Activated T-helper 1 cell treated with anti-CD3 and anti-CD28 coated beads, Interleukin-12 subunit alpha, Interleukin-12 subunit beta, Interleukin-2, Interleukin-4 antibody, amounts not matched to agents 30 ng/mL and 10 ng/mL and 1 ng/mL, durations not matched to agents 14 hours and 24 hours and 36 hours (primary cell): ENCODE measurements around the gene CACNA1D. TPM values are rescaled to one million over a fixed set of nuclear protein-coding genes. Genes with fewer than 3 reads are reported as not detected.

Experiments used
- DNase-seq: peaks from one replicate; pipeline ENCODE4 v3.0.0; 2021; ENCODE audit warnings: low spot score
- H3K27ac Mint-ChIP-seq: one replicate; pipeline ENCODE4 v1.8.0; 2021; ENCODE audit warnings: mild to moderate bottlenecking, mixed read lengths
- H3K27me3 Mint-ChIP-seq: one replicate; pipeline ENCODE4 v1.8.0; 2022; ENCODE audit warnings: mild to moderate bottlenecking, moderate library complexity, mixed read lengths; ENCODE audit not compliant: insufficient read depth
- H3K36me3 Mint-ChIP-seq: one replicate; pipeline ENCODE4 v1.8.0; 2021; ENCODE audit warnings: low read depth, mixed read lengths
- H3K4me1 Mint-ChIP-seq: one replicate; pipeline ENCODE4 v1.8.0; 2021; ENCODE audit warnings: low read depth, mixed read lengths
- H3K4me3 Mint-ChIP-seq: one replicate; pipeline ENCODE4 v1.8.0; 2021; ENCODE audit warnings: mild to moderate bottlenecking, moderate library complexity, mixed read lengths
- H3K9me3 Mint-ChIP-seq: one replicate; pipeline ENCODE4 v1.8.0; 2021; ENCODE audit warnings: mixed read lengths
- intact Hi-C: fragments of 100-400 bp; cut with micrococcal nuclease; formaldehyde crosslinking; loops from one replicate; pipeline ENCODE4 v1.15.1; 2024
- total RNA-seq: library from RNA; stranded (reverse); gene quantifications from 2 replicates; pipeline ENCODE4 v1.2.3, GENCODE V29; 2022

Gene CACNA1D
- total RNA-seq, 1 donor from 2014 or later, result 0.65 TPM

GRCh38 chr3:53519065-53519709 is 24.8 kb downstream of the CACNA1D start:
- H3K27ac Mint-ChIP-seq, result no peak overlapping the region

GRCh38 chr3:53523346-53523745 is 28.9 kb downstream of the CACNA1D start:
- DNase-seq, result no peak
- no peaks in the 10 kb centered on the region for H3K9me3 Mint-ChIP-seq
- H3K4me1 Mint-ChIP-seq, result no peaks in the 10 kb centered on the region
- H3K27ac Mint-ChIP-seq, result no peak overlapping the region
- no peaks in the 10 kb centered on the region for H3K36me3 Mint-ChIP-seq
- intact Hi-C loops, result no loop called here
- no peak overlapping the region for H3K4me3 Mint-ChIP-seq
- H3K27me3 Mint-ChIP-seq, result peaks cover 8% of the 10 kb centered on the region

More at GRCh38 chr3:53519065-53519709, 24.8 kb downstream of the CACNA1D start:
- no peak for DNase-seq
- H3K9me3 Mint-ChIP-seq, result no peaks in the 10 kb centered on the region
- peaks cover 5% of the 10 kb centered on the region for H3K27me3 Mint-ChIP-seq
- H3K4me1 Mint-ChIP-seq, result no peaks in the 10 kb centered on the region
- no peak overlapping the region for H3K4me3 Mint-ChIP-seq
- intact Hi-C loops, result loop anchor here (10.0 kb wide), 1 partner anchor 144 kb away; no protein-coding TSS in a partner anchor
- no peaks in the 10 kb centered on the region for H3K36me3 Mint-ChIP-seq

GRCh38 chr3:53524566-53524965 is 30.2 kb downstream of the CACNA1D start:
- no peak overlapping the region for H3K4me3 Mint-ChIP-seq
- H3K36me3 Mint-ChIP-seq, result no peaks in the 10 kb centered on the region
- no peak for DNase-seq
- H3K27me3 Mint-ChIP-seq, result peaks cover 12% of the 10 kb centered on the region
- no peaks in the 10 kb centered on the region for H3K4me1 Mint-ChIP-seq
- intact Hi-C loops, result no loop called here
- H3K27ac Mint-ChIP-seq, result no peak overlapping the region
- H3K9me3 Mint-ChIP-seq, result no peaks in the 10 kb centered on the region

- no peaks in the 10 kb centered on the region for H3K9me3 Mint-ChIP-seq
- peaks cover 12% of the 10 kb centered on the region for H3K27me3 Mint-ChIP-seq
- H3K4me1 Mint-ChIP-seq, result no peaks in the 10 kb centered on the region
- intact Hi-C loops, result no loop called here
- H3K36me3 Mint-ChIP-seq, result no peaks in the 10 kb centered on the region
- H3K27ac Mint-ChIP-seq, result no peak overlapping the region
- H3K4me3 Mint-ChIP-seq, result no peak overlapping the region
- DNase-seq, result no peak
Measured at GRCh38 chr3:53525765-53526703, 31.6 kb downstream of the CACNA1D start.

GRCh38 chr3:53526704-53527055 is 32.3 kb downstream of the CACNA1D start:
- Mint-ChIP-seq H3K9me3 (no peaks in the 10 kb centered on the region), H3K4me1 (no peaks in the 10 kb centered on the region), H3K4me3 (no peak overlapping the region), H3K27ac (no peak overlapping the region), H3K27me3 (peaks cover 12% of the 10 kb centered on the region), H3K36me3 (no peaks in the 10 kb centered on the region)
- no peak for DNase-seq
- intact Hi-C loops, result no loop called here

- no peak for DNase-seq
- Mint-ChIP-seq H3K27me3 (peaks cover 7% of the 10 kb centered on the region), H3K4me1 (no peaks in the 10 kb centered on the region), H3K9me3 (no peaks in the 10 kb centered on the region), H3K36me3 (no peaks in the 10 kb centered on the region), H3K4me3 (no peak overlapping the region), H3K27ac (no peak overlapping the region)
- intact Hi-C loops, result no loop called here
Measured at GRCh38 chr3:53530205-53530604, 35.8 kb downstream of the CACNA1D start.

- Mint-ChIP-seq H3K36me3 (no peaks in the 10 kb centered on the region), H3K27me3 (peaks cover 6% of the 10 kb centered on the region), H3K9me3 (no peaks in the 10 kb centered on the region), H3K4me3 (no peak overlapping the region), H3K27ac (no peak overlapping the region), H3K4me1 (no peaks in the 10 kb centered on the region)
- intact Hi-C loops, result no loop called here
- no peak for DNase-seq
Measured at GRCh38 chr3:53531749-53532148, 37.3 kb downstream of the CACNA1D start.

- intact Hi-C loops, result no loop called here
- Mint-ChIP-seq H3K27ac (no peak overlapping the region), H3K4me1 (no peaks in the 10 kb centered on the region), H3K27me3 (peaks cover 3% of the 10 kb centered on the region), H3K36me3 (no peaks in the 10 kb centered on the region), H3K4me3 (no peak overlapping the region), H3K9me3 (no peaks in the 10 kb centered on the region)
- no peak for DNase-seq
Measured at GRCh38 chr3:53533472-53533871, 39.1 kb downstream of the CACNA1D start.

GRCh38 chr3:53534216-53534615 is 39.8 kb downstream of the CACNA1D start:
- Mint-ChIP-seq H3K4me1 (no peaks in the 10 kb centered on the region), H3K36me3 (no peaks in the 10 kb centered on the region), H3K4me3 (no peak overlapping the region), H3K27ac (no peak overlapping the region), H3K9me3 (no peaks in the 10 kb centered on the region), H3K27me3 (peaks cover 7% of the 10 kb centered on the region)
- no peak for DNase-seq
- intact Hi-C loops, result no loop called here

- intact Hi-C loops, result no loop called here
- H3K27me3 Mint-ChIP-seq, result peaks cover 4% of the 10 kb centered on the region
- H3K9me3 Mint-ChIP-seq, result no peaks in the 10 kb centered on the region
- no peak overlapping the region for H3K27ac Mint-ChIP-seq
- no peak overlapping the region for H3K4me3 Mint-ChIP-seq
- no peak for DNase-seq
- H3K4me1 Mint-ChIP-seq, result no peaks in the 10 kb centered on the region
- H3K36me3 Mint-ChIP-seq, result no peaks in the 10 kb centered on the region
Measured at GRCh38 chr3:53534676-53535400, 40.4 kb downstream of the CACNA1D start.

- Mint-ChIP-seq H3K27me3 (peaks cover 4% of the 10 kb centered on the region), H3K27ac (no peak overlapping the region), H3K4me3 (no peak overlapping the region), H3K36me3 (no peaks in the 10 kb centered on the region), H3K9me3 (no peaks in the 10 kb centered on the region), H3K4me1 (no peaks in the 10 kb centered on the region)
- intact Hi-C loops, result no loop called here
- DNase-seq, result no peak
Measured at GRCh38 chr3:53536282-53536681, 41.9 kb downstream of the CACNA1D start.

GRCh38 chr3:53544357-53544756 is 49.9 kb downstream of the CACNA1D start:
- intact Hi-C loops, result loop anchor here (10.0 kb wide), 1 partner anchor 160 kb away; no protein-coding TSS in a partner anchor
- no peak for DNase-seq
- Mint-ChIP-seq H3K36me3 (no peaks in the 10 kb centered on the region), H3K4me3 (no peak overlapping the region), H3K27me3 (no peaks in the 10 kb centered on the region), H3K4me1 (no peaks in the 10 kb centered on the region), H3K9me3 (no peaks in the 10 kb centered on the region), H3K27ac (no peak overlapping the region)
